Measurements from ENCODE around the gene BRME1. TPM values are rescaled to one million over a fixed set of nuclear protein-coding genes. Genes with fewer than 3 reads are reported as not detected.

The BRME1 gene
- total RNA-seq, 1 donor from 2014 or later: 15.0 TPM

GRCh38 chr19:13840305-13841085 is 65.4 kb downstream of the BRME1 start:
- Mint-ChIP-seq H3K36me3 (ENCODE audit: low read depth) (no peaks in the 10 kb centered on the region), H3K4me3 (peak overlapping the region; percentile 91), H3K27me3 (ENCODE audit: low read depth) (no peaks in the 10 kb centered on the region), H3K9me3 (no peaks in the 10 kb centered on the region), H3K4me1 (peaks cover 17% of the 10 kb centered on the region), H3K27ac (ENCODE audit: unreplicated experiment) (peak overlapping the region; percentile 89)
- DNase-seq (ENCODE audit: low read depth, low spot score): no peak
- no peak for TF ChIP-seq CTCF (conservative IDR thresholded peaks at IDR 0.05)

GRCh38 chr19:13839938-13840304 is 66.0 kb downstream of the BRME1 start:
- Mint-ChIP-seq H3K9me3 (no peaks in the 10 kb centered on the region), H3K4me3 (peak overlapping the region; percentile 47), H3K27ac (ENCODE audit: unreplicated experiment) (no peak overlapping the region), H3K36me3 (ENCODE audit: low read depth) (no peaks in the 10 kb centered on the region), H3K4me1 (peaks cover 13% of the 10 kb centered on the region), H3K27me3 (ENCODE audit: low read depth) (no peaks in the 10 kb centered on the region)
- no peak for DNase-seq (ENCODE audit: low read depth, low spot score)
- no peak for TF ChIP-seq CTCF (conservative IDR thresholded peaks at IDR 0.05)

- TF ChIP-seq CTCF (conservative IDR thresholded peaks at IDR 0.05): no peak
- Mint-ChIP-seq H3K36me3 (ENCODE audit: low read depth) (no peaks in the 10 kb centered on the region), H3K27ac (ENCODE audit: unreplicated experiment) (peak overlapping the region; percentile 62), H3K9me3 (no peaks in the 10 kb centered on the region), H3K27me3 (ENCODE audit: low read depth) (no peaks in the 10 kb centered on the region), H3K4me3 (no peak overlapping the region), H3K4me1 (peaks cover 8% of the 10 kb centered on the region)
- DNase-seq (ENCODE audit: low read depth, low spot score): no peak
Measured at GRCh38 chr19:13839130-13839937, 66.6 kb downstream of the BRME1 start.

- no peak for DNase-seq (ENCODE audit: low read depth, low spot score)
- no peaks in the 10 kb centered on the region for H3K27me3 Mint-ChIP-seq (ENCODE audit: low read depth)
- H3K27ac Mint-ChIP-seq (ENCODE audit: unreplicated experiment): peak overlapping the region; percentile 62
- peaks cover 14% of the 10 kb centered on the region for H3K4me1 Mint-ChIP-seq
- no peak for TF ChIP-seq CTCF (conservative IDR thresholded peaks at IDR 0.05)
- H3K4me3 Mint-ChIP-seq: peak overlapping the region; percentile 57
- H3K9me3 Mint-ChIP-seq: no peaks in the 10 kb centered on the region
- H3K36me3 Mint-ChIP-seq (ENCODE audit: low read depth): no peaks in the 10 kb centered on the region
Measured at GRCh38 chr19:13838435-13839129, 67.3 kb downstream of the BRME1 start.

Data from neural crest cell (in vitro differentiated cells).